Measurements from ENCODE around the gene VPS45.
"Not testable (repeated sequence)": the region's sequence is repeated elsewhere in the genome, so short reads cannot be mapped to it uniquely, and the experiment has no call there.

VPS45 gene

GRCh38 chr1:150067184-150068108 lies at the start of gene VPS45:
VPS45 (plus strand) TSS chr1:150067776; CDS start chr1:150067858, 82 bp downstream.
- DNase-seq = peak; percentile 92

GRCh38 chr1:150018165-150018564 lies 49.4 kb upstream of the VPS45 start:
- no peak for DNase-seq

GRCh38 chr1:150020711-150021110 lies 46.9 kb upstream of the VPS45 start:
- no peak for DNase-seq

- DNase-seq = no peak
Measured at GRCh38 chr1:150021191-150021694, 46.3 kb upstream of the VPS45 start.

GRCh38 chr1:150022357-150022756 lies 45.2 kb upstream of the VPS45 start:
- no peak for DNase-seq

GRCh38 chr1:150024156-150024555 lies 43.4 kb upstream of the VPS45 start:
- no peak for DNase-seq

GRCh38 chr1:150028322-150028721 lies 39.3 kb upstream of the VPS45 start:
- no peak for DNase-seq

- DNase-seq = no peak
Measured at GRCh38 chr1:150034336-150034735, 33.2 kb upstream of the VPS45 start.

- no peak for DNase-seq
Measured at GRCh38 chr1:150049926-150050325, 17.6 kb upstream of the VPS45 start.

GRCh38 chr1:150051089-150051373 lies 16.5 kb upstream of the VPS45 start:
- DNase-seq = no peak

- not testable (repeated sequence) for DNase-seq
Measured at GRCh38 chr1:150051905-150052412, 15.6 kb upstream of the VPS45 start.

GRCh38 chr1:150053926-150054325 lies 13.7 kb upstream of the VPS45 start:
- no peak for DNase-seq

- DNase-seq = not testable (repeated sequence)
Measured at GRCh38 chr1:150055507-150055906, 12.1 kb upstream of the VPS45 start.

GRCh38 chr1:150056407-150056806 lies 11.2 kb upstream of the VPS45 start:
- no peak for DNase-seq

- DNase-seq = no peak
Measured at GRCh38 chr1:150060260-150060659, 7.3 kb upstream of the VPS45 start.

GRCh38 chr1:150061632-150062101 lies 5.9 kb upstream of the VPS45 start:
- DNase-seq = no peak

- no peak for DNase-seq
Measured at GRCh38 chr1:150062113-150062512, 5.5 kb upstream of the VPS45 start.

- DNase-seq = no peak
Measured at GRCh38 chr1:150065184-150065871, 2.2 kb upstream of the VPS45 start.

GRCh38 chr1:150066328-150066727 lies 1.2 kb upstream of the VPS45 start:
- no peak for DNase-seq

GRCh38 chr1:150066838-150067183 lies 765 bp upstream of the VPS45 start:
- peak; percentile 25 for DNase-seq

GRCh38 chr1:150068109-150068435 lies 496 bp downstream of the VPS45 start:
- no peak for DNase-seq

GRCh38 chr1:150069923-150070322 lies 2.3 kb downstream of the VPS45 start:
- no peak for DNase-seq

GRCh38 chr1:150072959-150073358 lies 5.4 kb downstream of the VPS45 start:
- DNase-seq = peak; percentile 43

GRCh38 chr1:150073516-150073915 lies 5.9 kb downstream of the VPS45 start:
- DNase-seq = no peak

Data from hematopoietic multipotent progenitor cell treated with erythropoietin and hydrocortisone succinate and interleukin-3 and kit ligand, for 8 days (in vitro differentiated cells).